ENCODE results near the gene CYTIP.
"Not testable (repeated sequence)": the region's sequence is repeated elsewhere in the genome, so short reads cannot be mapped to it uniquely, and the experiment has no call there.

The CYTIP gene

DNA sequence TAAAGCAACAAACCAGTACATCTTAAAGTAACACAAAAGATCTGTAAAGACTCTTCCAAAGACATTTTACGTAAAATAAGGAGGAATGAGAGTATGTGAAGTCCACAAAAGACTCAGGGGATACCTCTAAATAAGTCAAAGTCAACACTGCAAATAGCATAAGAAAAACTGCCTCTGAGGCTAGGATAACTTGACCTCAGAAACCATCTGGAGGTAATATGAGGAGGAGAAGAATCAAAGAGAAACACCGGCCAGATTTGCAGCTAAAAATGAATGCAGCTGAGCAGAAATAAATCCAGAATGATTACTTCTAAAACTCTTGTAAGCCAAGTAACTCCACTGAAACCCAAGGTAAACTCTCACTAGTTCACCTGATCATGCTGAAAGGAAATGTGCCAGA is 66.0 kb downstream of the CYTIP start:
- TF ChIP-seq, protein P1, sequence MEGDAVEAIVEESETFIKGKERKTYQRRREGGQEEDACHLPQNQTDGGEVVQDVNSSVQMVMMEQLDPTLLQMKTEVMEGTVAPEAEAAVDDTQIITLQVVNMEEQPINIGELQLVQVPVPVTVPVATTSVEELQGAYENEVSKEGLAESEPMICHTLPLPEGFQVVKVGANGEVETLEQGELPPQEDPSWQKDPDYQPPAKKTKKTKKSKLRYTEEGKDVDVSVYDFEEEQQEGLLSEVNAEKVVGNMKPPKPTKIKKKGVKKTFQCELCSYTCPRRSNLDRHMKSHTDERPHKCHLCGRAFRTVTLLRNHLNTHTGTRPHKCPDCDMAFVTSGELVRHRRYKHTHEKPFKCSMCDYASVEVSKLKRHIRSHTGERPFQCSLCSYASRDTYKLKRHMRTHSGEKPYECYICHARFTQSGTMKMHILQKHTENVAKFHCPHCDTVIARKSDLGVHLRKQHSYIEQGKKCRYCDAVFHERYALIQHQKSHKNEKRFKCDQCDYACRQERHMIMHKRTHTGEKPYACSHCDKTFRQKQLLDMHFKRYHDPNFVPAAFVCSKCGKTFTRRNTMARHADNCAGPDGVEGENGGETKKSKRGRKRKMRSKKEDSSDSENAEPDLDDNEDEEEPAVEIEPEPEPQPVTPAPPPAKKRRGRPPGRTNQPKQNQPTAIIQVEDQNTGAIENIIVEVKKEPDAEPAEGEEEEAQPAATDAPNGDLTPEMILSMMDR (IDR thresholded peaks at IDR 0.05; ENCODE audit: low read depth, low read length) = no peak
- no peak for DNase-seq

DNA sequence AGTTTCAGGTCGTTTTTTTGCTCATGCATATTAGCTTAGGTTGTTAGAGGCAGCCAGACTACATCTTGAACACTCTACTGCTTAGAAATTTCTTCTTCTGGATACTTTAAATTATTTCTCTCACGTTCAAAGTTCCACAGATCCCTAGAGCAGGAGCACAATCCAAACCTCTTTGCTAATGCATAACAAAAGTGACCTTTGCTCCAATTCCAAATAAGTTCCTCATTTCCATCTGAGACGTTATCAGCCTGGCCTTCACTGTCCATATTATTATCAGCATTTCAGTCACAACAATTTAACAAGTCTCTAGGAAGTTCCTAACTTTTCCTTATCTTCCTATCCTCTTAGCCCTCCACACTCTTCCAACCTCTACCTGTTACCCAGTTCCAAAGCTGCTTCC is 67.8 kb downstream of the CYTIP start:
- Histone ChIP-seq H3K9me3 (ENCODE audit: severe bottlenecking) (peaks cover 7% of the 10 kb centered on the region), H3K4me3 (ENCODE audit: low read depth, low read length) (no peak overlapping the region), H3K27me3 (ENCODE audit: insufficient read depth, low read depth, severe bottlenecking) (no peaks in the 10 kb centered on the region), H3K36me3 (no peaks in the 10 kb centered on the region), H3K27ac (no peak overlapping the region)
- TF ChIP-seq, protein P1 (IDR thresholded peaks at IDR 0.05; ENCODE audit: low read depth, low read length) = no peak
- DNase-seq = no peak

More for the DNA sequence above, 66.0 kb downstream of the CYTIP start:
- H3K27ac ChIP-seq = no peak overlapping the region
- no peaks in the 10 kb centered on the region for H3K36me3 ChIP-seq
- H3K27me3 ChIP-seq (ENCODE audit: insufficient read depth, low read depth, severe bottlenecking) = no peaks in the 10 kb centered on the region
- H3K4me3 ChIP-seq (ENCODE audit: low read depth, low read length) = no peak overlapping the region
- peaks cover 7% of the 10 kb centered on the region for H3K9me3 ChIP-seq (ENCODE audit: severe bottlenecking)

DNA sequence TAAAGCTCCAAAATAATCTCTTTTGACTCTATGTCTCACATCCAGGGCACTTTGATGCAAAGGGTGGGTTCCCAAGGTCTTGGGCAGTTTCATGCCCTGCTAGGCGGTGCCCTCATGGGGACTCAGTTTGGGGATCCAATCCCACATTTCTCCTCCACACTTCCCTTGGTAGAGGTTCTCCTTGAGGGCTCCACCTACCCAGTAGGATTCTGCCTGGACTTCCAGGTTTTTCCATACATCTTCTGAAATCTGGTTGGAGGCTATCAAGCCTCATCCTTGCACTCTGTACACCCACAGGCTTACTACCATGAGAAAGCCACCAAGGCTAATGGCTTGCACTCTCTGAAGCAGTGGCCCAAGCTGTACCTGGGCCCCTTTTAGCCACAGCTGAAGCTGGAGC is 68.5 kb downstream of the CYTIP start:
- peaks cover 7% of the 10 kb centered on the region for H3K9me3 ChIP-seq (ENCODE audit: severe bottlenecking)
- no peak for DNase-seq
- H3K36me3 ChIP-seq = no peaks in the 10 kb centered on the region
- TF ChIP-seq, protein P1 (IDR thresholded peaks at IDR 0.05; ENCODE audit: low read depth, low read length) = no peak
- H3K27me3 ChIP-seq (ENCODE audit: insufficient read depth, low read depth, severe bottlenecking) = no peaks in the 10 kb centered on the region
- H3K4me3 ChIP-seq (ENCODE audit: low read depth, low read length) = no peak overlapping the region
- no peak overlapping the region for H3K27ac ChIP-seq

DNA sequence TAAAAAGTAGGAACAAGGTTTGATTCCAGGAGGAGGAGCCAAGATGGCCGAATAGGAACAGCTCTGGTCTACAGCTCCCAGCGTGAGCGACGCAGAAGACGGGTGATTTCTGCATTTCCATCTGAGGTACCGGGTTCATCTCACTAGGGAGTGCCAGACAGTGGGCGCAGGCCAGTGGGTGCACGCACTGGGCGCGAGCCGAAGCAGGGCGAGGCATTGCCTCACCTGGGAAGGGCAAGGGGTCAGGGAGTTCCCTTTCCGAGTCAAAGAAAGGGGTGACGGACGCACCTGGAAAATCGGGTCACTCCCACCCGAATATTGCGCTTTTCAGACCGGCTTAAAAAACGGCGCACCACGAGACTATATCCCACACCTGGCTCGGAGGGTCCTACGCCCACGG is 75.4 kb downstream of the CYTIP start:
- not testable (repeated sequence) for H3K4me3 ChIP-seq (ENCODE audit: low read depth, low read length); H3K9me3 ChIP-seq (ENCODE audit: severe bottlenecking); DNase-seq; H3K27me3 ChIP-seq (ENCODE audit: insufficient read depth, low read depth, severe bottlenecking); H3K36me3 ChIP-seq; H3K27ac ChIP-seq

DNA sequence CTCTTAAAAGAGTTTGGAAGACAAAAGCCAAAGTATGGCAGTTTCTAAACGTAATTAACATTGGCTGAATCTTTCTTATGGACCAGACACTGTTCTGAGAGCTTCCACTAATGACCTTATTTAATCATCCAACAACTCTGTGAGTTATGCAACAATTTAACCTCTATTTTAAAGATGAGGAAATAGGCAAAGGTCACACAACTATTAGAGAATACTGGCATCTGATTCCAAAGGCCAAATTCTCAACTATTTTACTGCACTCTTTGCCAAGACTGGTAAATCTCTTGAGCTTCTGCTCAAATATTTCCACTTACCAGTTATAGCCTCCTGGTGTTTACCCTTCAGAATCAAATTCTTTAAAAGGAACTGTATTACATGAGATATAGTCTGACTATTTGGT is 76.2 kb downstream of the CYTIP start:
- no peak for DNase-seq
- Histone ChIP-seq H3K36me3 (no peaks in the 10 kb centered on the region), H3K27me3 (ENCODE audit: insufficient read depth, low read depth, severe bottlenecking) (no peaks in the 10 kb centered on the region), H3K4me3 (ENCODE audit: low read depth, low read length) (no peak overlapping the region), H3K27ac (no peak overlapping the region), H3K9me3 (ENCODE audit: severe bottlenecking) (no peaks in the 10 kb centered on the region)
- TF ChIP-seq, protein P1 (IDR thresholded peaks at IDR 0.05; ENCODE audit: low read depth, low read length) = no peak

Data from WERI-Rb-1 (cell line).